ENCODE data around the gene TM4SF18.

The TM4SF18 gene

DNA sequence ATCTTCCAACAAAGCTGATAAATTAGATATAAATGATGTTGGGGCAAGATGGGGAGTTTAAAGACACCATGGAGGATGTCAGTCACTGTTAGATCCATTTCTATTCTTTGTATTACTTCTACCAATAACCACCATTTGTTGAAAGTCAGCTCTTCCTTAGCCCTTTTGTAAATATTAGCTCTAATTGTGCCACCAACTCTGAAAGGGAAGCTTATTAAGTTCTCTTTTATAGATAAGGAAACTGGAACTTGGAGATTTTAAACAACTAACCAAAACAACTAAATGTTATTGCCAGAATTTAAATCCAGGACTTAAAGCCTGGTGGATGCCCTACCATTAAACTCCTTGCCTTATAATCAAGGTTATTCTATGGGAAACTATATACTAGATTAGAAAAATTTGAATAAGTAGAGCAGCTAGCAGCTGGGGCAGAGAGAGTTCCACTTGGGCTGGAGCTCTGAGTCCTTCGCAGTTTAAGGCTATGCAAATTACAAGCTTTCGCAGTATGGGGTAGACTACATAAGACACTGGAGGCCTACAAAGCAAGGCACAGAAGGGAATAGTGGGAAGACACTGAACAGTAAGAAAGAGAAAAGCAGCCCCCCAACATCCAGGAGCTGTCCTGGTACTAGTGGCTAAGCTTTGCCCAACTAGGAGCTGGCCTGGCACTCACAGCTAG lies 52.6 kb downstream of the TM4SF18 start:
- DNase-seq, result no peak

GRCh38 chr3:149278911-149279310 lies 54.5 kb downstream of the TM4SF18 start:
- no peak for DNase-seq

GRCh38 chr3:149277331-149277813 lies 56.1 kb downstream of the TM4SF18 start:
- no peak for DNase-seq

DNA sequence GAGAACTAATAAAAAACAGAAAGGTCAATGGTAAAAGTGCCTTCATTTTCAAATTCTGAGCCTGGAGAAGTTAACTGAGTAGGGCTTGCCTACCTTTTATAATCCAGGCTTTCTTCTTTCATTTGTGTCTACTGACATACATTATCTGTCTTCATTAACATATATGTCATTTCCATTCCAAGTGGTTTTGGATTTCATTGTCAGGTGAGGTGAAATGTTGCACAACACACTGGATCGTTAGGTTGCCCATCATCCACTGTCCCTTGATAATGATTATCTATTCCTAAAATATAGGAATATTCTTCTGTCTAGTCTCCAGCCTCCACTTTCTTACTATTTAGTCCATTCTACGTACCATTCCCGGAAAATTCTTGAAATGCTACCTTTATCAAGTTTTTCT lies 56.8 kb downstream of the TM4SF18 start:
- no peak for DNase-seq

GRCh38 chr3:149274220-149274619 lies 59.2 kb downstream of the TM4SF18 start:
- DNase-seq, result no peak

DNA sequence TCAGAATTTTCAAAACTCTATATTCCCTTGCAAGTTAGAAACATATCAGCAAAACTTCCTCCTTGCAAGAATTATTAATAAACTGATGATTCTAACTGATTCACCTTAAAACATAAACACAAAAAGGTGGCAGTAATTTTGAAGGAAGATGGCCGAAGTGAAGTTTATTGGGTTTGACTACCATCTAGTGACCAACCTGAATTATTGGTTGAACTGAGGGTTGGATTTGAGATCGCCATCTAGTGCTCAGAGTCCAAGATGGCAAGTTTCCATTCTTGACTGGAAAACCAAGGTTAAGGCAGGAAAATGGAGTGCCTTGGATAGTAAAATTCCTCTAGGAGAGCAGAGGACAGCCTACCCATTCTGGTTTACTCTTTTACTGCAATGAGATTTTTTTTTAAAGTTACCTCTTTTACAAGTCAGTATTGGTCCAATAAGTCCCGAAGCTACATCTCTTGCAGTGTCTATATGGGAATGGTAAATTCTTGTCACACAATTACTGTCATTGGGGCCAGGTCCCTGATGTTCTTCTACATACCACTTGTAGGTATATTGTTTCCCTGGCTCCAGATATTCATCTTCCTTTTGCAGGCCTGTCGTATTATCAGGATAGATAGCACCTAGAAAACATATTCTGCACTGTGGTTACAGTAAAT lies 60.2 kb downstream of the TM4SF18 start:
- DNase-seq, result no peak

DNA sequence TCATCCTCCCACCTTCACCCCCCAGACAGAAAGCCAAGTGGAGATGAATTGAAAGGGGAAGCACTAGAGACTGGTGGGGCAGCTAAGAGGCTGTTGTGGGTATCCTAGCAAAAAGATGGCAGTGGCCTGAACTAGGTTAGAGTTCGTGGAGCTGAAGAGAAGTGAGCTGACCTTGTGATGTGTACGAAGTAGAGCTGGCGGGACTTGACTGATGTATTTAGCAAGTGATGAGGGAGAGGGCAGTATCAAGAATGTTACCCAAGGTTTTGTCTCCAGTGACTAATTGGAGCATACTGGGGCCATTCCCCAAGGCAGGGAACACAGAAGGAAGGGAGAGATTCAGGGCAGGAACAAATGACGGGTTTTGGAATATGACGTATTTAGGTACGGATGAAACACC lies 61.8 kb downstream of the TM4SF18 start:
- no peak for DNase-seq

- no peak for DNase-seq
Measured at GRCh38 chr3:149270180-149270579, 63.3 kb downstream of the TM4SF18 start.

- no peak for DNase-seq
Measured at GRCh38 chr3:149269687-149270086, 63.7 kb downstream of the TM4SF18 start.
